OCI-M1 (cell line): ENCODE results near the gene MCM3AP.
"Not testable (repeated sequence)": the region's sequence is repeated elsewhere in the genome, so short reads cannot be mapped to it uniquely, and the experiment has no call there.

Experiments
- DNase-seq: peaks from one replicate; lab custom pipeline; 2025; lab: John Stamatoyannopoulos, UW

Gene MCM3AP

DNA sequence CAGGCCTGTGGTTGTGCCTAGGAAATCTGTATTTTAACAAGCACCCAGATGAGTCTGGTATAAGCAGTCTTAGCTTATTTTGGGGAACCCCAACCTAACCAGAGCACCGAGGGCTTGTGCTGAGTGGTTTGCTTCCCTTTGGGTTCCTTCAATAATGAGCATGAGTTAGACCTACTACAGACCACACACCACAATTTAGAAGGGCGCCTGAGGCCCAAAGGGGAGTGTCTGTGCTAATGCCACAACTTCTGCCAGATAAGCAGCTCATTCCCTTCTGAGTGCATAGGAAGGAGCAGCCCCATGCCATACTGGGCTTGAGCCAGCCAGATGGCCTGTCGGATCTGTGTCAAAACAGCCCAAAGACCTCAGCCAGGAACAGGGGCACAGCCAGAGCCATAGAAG lies 41.5 kb downstream of the MCM3AP start:
- DNase-seq = no peak

GRCh38 chr21:46243325-46243724 lies 42.1 kb downstream of the MCM3AP start:
- DNase-seq = no peak

GRCh38 chr21:46241577-46241976 lies 43.8 kb downstream of the MCM3AP start:
- DNase-seq = not testable (repeated sequence)

DNA sequence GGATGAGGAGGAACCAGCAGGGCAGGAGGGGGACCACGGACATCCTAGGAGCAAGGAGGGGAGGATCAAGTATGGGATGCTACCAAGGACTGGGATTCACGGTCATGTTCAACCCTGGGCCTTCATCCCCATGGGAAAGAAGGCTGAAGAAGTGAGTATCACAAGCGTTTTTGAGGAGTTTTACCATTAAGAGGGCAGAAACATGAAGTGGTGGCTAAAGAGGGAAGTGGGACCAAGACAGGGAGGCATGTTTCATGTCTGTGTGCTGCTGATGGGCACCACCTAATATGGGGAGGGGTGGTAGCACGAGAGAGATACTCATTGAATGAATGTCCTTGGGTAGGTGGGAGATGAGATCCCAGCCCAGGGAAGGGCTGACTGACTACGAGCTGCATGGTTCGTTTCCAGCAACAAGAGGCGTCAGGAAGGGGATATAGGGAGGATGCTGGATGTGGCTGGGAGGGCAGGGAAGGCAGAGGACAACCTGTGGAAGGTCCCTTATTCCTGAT lies 45.5 kb downstream of the MCM3AP start:
- no peak for DNase-seq

DNA sequence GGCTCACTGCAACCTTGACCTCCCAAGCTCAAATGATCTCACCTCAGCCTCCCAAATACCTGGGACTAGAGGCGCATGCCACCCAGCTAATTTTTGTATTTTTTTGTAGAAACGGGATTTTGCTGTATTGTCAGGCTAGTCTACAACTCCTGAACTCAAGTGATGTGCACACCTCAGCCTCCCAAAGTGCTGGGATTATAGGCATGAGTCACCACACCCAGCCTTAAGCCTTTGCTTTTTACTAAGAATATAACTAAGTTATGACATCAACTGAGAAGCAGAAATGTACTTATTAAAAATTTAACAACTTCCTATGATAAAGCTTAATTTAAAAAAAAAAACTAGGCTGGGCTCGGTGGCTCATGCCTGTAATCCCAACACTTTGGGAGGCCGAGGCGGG lies 47.9 kb downstream of the MCM3AP start:
- no peak for DNase-seq

- no peak for DNase-seq
These were observed 50.9 kb downstream of the MCM3AP start for GRCh38 chr21:46234436-46234950.

DNA sequence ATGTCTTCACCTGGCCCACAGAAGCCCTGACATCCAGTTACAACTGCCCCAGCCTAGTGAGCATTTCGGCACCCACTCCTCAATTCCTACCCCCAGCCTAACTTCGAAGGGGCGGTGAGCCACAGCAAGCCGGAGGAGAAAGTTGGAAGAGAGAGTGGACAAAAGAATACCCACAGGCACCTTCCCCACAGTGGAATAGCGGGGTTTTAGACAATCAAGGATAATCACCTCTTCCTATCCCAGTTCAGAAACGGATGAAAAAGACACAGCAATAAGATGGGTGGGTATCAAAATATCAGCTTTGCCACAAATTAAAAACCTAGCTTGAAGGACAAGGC lies 55.5 kb downstream of the MCM3AP start:
- DNase-seq = peak; percentile 32

GRCh38 chr21:46229133-46229922 lies 56.1 kb downstream of the MCM3AP start:
- DNase-seq = no peak

DNA sequence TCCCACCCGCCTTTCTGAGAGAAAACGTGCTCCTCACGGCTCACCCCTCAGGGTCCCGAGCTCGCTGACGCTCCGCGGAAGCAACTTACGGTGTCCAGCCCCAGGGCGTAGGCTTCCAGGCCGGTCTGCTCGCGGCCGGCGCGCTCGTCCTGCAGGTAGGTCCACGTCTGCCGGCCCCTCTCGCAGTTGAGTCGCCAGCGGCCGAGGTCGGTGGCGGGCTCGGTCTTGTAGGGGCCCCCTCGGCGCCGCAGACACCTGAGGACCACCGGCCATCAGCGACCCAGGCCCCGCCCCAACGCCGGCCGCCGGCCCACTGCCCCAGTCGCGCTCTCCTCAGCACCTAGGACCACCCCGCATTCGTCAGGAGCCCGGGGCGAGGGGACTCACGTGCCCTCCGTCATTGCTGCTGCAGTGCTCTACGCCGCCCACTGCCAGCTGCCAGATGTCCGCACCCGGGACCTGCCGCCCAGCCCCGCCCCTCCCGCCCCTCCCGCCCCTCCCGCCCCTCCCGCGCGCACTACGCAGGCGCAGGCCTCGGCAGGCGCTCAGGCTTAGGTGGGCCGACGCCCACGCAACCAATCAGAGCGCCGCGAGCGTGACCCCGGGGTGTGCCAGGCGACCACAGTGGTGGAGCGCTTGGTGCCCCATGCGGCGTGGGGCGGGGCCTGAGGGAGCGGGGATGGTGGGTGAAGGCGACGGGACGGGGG lies 56.9 kb downstream of the MCM3AP start, which contains the start of gene LSS:
LSS (minus strand) TSS at position 430 of the 707 bp plus-strand sequence; CDS start at position 401, 29 bp downstream.
- peak; percentile 99 for DNase-seq

DNA sequence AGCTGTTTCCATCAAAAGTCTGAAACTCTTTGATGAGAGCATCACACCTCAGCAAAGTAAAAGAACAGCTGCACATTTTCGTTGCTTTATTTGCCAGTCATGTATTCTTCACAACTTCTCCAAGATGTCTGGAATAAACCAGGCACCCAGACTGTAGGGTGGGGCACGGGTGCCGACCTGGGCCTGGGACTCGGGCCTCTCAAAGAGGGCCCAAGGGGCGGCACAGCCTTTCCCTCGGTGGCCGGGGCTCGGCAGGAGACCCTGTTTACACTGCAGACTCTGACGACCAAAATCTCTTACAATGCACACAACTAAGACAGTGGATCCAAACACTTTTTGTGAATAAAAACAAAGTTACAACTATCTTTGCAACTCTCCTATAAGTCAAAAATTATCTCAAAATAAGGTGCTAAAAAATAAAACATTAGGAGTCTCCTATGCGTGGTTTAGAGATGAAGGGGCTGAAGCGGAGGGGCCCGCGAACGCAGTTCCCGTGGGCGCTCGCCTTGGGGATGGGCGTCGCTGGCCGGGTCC lies 57.5 kb downstream of the MCM3AP start:
- peak; percentile 56 for DNase-seq

- DNase-seq = peak; percentile 48
These were observed 58.4 kb downstream of the MCM3AP start for GRCh38 chr21:46226920-46227599.

DNA sequence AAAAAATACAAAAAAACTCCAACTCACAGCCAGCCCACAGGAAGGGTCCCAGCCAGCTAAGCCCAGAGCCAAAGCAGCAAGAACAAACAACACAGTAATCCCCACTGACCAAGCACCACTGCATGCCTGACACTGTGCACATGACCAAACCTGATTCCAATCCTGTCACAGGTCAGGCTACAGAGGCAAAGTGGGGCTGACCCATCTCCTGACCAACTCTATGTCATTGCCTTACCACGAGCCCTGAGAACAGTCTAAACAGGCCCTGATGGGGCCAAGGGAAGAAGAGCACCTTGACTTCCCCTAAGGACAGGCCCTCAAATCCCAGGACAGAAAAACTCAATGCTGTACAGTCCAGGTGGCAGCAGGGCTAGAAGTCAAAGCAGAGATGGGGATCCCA lies 59.3 kb downstream of the MCM3AP start:
- DNase-seq = no peak

- not testable (repeated sequence) for DNase-seq
These were observed 61.8 kb downstream of the MCM3AP start for GRCh38 chr21:46223661-46224060.

DNA sequence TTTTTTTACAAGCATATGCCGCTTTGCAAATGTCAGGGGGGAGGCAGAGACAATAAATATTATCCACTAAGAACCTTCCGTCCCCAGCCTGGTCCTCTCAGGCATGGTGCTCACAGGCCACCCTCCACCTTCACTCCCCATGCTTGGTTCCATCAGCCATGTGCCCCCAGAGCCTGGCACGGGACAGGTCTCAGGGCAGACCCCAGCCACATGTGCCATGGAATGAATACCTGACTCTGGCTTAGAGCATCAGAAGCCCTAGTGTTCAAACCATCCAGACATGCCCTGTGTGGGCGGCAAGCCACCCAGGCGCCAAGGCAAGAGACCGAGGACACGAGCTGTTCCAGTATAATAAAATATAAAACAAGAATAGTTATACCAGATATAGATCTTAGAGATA lies 62.2 kb downstream of the MCM3AP start:
- DNase-seq = no peak

DNA sequence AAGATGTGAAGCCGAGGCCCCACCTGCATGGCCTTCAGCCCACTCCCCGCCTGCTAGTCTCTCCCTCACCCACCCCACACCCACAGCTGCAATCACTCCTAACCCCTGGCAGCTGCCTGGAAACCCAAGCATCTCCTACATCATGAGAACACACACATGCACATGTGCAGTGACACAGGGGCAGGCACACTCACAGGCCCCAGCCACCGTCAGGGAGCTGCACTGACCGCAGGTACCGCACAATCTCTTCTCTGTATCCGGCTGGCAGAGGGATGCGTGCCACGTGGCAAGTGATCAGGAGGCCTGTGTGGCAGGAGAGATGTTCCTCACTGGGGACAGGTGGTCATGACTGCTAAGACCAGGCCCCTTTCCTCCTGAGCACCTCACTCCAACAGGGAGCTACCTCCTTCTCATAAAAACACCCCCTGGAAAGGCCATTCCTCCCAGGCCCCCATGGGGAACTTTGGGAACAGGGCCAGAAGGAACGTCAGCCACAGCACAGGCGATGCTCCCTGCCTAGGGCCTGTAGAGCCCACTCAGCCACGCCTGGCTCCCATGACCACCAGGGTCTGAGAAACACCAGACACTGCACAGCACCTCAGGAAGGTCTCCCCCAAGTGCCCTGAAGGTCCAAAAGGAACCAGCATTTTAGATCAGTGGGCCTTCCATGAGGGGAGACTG lies 62.8 kb downstream of the MCM3AP start:
- DNase-seq = no peak

- DNase-seq = no peak
These were observed 63.6 kb downstream of the MCM3AP start for GRCh38 chr21:46221664-46222435.

DNA sequence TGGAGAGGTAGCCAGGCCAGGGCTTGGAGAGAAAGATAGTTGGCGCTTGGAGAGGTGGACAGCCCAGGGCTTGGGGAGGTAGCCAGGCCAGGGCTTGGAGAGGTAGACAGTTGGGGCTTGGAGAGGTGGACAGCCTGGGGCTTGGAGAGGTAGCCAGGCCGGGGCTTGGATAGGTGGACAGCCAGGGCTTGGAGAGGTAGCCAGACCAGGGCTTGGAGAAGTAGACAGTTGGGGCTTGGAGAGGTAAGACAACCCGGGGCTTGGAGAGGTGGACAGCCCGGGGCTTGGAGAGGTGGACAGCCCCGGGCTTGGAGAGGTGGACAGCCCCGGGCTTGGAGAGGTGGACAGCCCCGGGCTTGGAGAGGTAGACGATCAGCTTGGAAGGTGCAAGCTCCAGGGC lies 64.6 kb downstream of the MCM3AP start:
- DNase-seq = no peak

DNA sequence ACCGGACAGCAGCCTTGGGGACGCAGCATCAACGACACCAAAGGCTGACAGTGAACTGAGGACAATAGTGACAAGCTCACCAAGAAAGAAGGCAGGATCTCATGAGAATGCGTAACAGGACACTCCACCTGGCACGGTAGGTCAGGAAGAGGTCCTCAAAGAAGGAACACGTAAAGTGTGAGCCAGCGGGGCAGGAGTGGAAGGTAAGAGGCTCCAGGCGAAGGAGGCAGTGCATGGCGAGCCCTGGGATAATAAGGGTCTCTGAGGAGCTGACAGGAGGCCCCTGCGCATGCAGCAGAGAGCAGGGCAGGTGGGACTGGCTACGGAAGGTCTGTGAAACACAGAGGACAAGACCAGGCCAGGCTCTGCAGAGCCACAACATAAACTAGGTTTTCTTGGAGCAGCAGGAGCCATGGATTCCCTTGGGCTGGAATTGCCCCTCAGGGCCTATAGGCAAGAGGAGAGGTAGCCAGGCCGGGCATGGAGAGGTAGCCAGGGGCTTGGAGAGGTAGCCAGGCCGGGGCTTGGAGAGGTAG lies 65.1 kb downstream of the MCM3AP start:
- no peak for DNase-seq

DNA sequence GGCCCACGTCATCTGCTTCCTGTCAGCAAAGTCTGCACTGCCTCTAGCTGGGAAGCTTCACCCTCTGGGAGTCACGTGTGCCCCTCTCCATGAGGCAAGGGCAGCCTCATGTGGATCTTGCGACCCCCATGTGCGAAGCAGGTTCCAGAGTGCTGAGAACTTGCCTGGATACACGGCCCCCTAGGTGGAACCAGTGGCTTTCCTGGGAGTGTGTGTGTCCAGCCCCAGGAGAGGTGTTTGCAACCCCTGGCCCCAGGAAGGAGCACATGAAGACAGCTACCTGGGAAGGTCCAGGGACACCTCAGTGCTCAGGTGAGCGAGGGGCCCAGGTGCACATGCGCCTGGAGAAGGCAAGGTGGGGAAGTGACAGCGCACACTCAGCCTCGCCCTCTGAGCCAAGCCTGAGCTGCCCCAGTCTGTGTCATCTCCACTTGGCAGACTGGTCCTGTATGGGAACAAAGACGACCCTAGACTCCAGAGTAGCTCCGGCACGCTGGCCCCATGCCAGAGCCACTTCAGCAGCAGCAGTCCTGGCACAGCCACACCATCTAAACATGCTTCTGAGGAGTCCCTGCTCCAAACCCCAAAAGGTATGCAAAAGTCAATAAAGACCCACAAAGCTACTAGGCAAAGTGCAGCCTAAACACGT lies 65.7 kb downstream of the MCM3AP start:
- DNase-seq = no peak
